ENCODE results near the gene LCE3E. TPM values are rescaled to one million over a fixed set of nuclear protein-coding genes. Genes with fewer than 3 reads are reported as not detected.

The LCE3E gene
- total and polyA plus RNA-seq, 2 of the 4 experiments (the other 2 are of a cell fraction) = not detected

- dilution Hi-C loops (cut with HindIII; ENCODE audit: low sequenced_read_pairs, unreplicated experiment) = no loop called here
- Histone ChIP-seq H3K4me2 (ENCODE audit: low read depth, low read length) (no peak overlapping the region), H2BK20ac (ENCODE audit: low read depth, low read length) (no peak overlapping the region), H3K18ac (ENCODE audit: low read depth, low read length) (no peak overlapping the region), H3K9me3 (ENCODE audit: control insufficient read depth, insufficient read depth, low read length) (peaks cover 4% of the 10 kb centered on the region; the same call in 1 of the 2 replicates), H2BK5ac (ENCODE audit: low read depth, low read length, poor library complexity, severe bottlenecking) (no peak overlapping the region), H4K8ac (ENCODE audit: low read depth in 2 of 2, low read length in 2 of 2) (no peak overlapping the region), H3K23ac (ENCODE audit: low read depth, low read length) (no peak overlapping the region), H3K4ac (ENCODE audit: low read depth, low read length) (no peak overlapping the region), H3K27me3 (ENCODE audit: control insufficient read depth, insufficient read depth, low read length) (no peaks in the 10 kb centered on the region), H4K20me1 (ENCODE audit: insufficient read depth, low read length) (no peaks in the 10 kb centered on the region), H2AFZ (replicated peaks; ENCODE audit: low read length, poor library complexity) (no peak overlapping the region), H3K36me3 (ENCODE audit: control insufficient read depth, insufficient read depth, low read length) (no peaks in the 10 kb centered on the region), H3K4me1 (ENCODE audit: control insufficient read depth, insufficient read depth, low read length) (no peaks in the 10 kb centered on the region), H2BK120ac (ENCODE audit: low read depth, low read length) (no peak overlapping the region), H2AK9ac (replicated peaks; ENCODE audit: low read depth, low read length, poor library complexity) (no peak overlapping the region), H4K5ac (ENCODE audit: low read depth, low read length) (no peak overlapping the region), H4K91ac (ENCODE audit: insufficient read depth, low read depth, low read length) (no peak overlapping the region), H3K79me1 (ENCODE audit: low read depth in 1 of 2, low read length in 2 of 2) (no peaks in the 10 kb centered on the region), H2AK5ac (ENCODE audit: low read depth, low read length) (no peak overlapping the region), H3K4me3 (ENCODE audit: insufficient read depth, low read depth, low read length) (no peak overlapping the region), H3K27ac (ENCODE audit: insufficient read depth, low read length) (no peak overlapping the region), H3K14ac (replicated peaks; ENCODE audit: low read depth, low read length) (no peak overlapping the region), H3K9me1 (ENCODE audit: insufficient read depth, low read length) (no peaks in the 10 kb centered on the region), H3K9ac (ENCODE audit: low read depth, low read length) (no peak overlapping the region), H3K56ac (ENCODE audit: extremely low read depth, insufficient read depth, low read length) (no peak overlapping the region), H2BK15ac (ENCODE audit: low read depth, low read length) (no peak overlapping the region)
- POLR2A ChIA-PET (ENCODE audit: unreplicated experiment) = no interaction called here
- TF ChIP-seq POLR2A (IDR thresholded peaks at IDR 0.05; ENCODE audit: low read depth, low read length) (no peak), RCOR1 (IDR thresholded peaks at IDR 0.05; ENCODE audit: insufficient replicate concordance, low read length) (no peak), MXI1 (IDR thresholded peaks at IDR 0.05; ENCODE audit: borderline replicate concordance, low read depth, low read length) (no peak), CEBPB (IDR thresholded peaks at IDR 0.05; ENCODE audit: low read depth, low read length) (no peak), USF2 (IDR thresholded peaks at IDR 0.05; ENCODE audit: low read depth, low read length) (no peak), RFX5 (IDR thresholded peaks at IDR 0.05; ENCODE audit: low read depth, low read length) (no peak), ELK1 (IDR thresholded peaks at IDR 0.05; ENCODE audit: borderline replicate concordance, low read depth, low read length) (no peak), MAZ (IDR thresholded peaks at IDR 0.05; ENCODE audit: borderline replicate concordance, low read depth, low read length) (no peak), RAD21 (IDR thresholded peaks at IDR 0.05; ENCODE audit: low read length) (no peak), MAFK (IDR thresholded peaks at IDR 0.05; ENCODE audit: low read depth, low read length) (no peak), BHLHE40 (IDR thresholded peaks at IDR 0.05; ENCODE audit: low read depth, low read length) (no peak), SMC3 (IDR thresholded peaks at IDR 0.05; ENCODE audit: low read depth, low read length) (no peak), CTCF (conservative IDR thresholded peaks at IDR 0.05; ENCODE audit: low read depth, low read length) (no peak)
- BruUV-seq (replicated peaks) = no TSS peak
- DNase-seq (no peak), ATAC-seq (ENCODE audit: low read depth) (no peak)
- no CpG with 5 or more reads among the region's 2 CpGs for WGBS, 2 experiments (ENCODE audit: extremely low coverage in 2 of 2, insufficient read length in 1 of 2)
- intact Hi-C loops (cut with micrococcal nuclease) = no loop called here
- CTCF ChIA-PET = no interaction called here
- in situ Hi-C loops (cut with MboI; ENCODE audit: low sequenced_read_pairs) = no loop called here
Measured at GRCh38 chr1:152539901-152540300, 26.7 kb downstream of the LCE3E start.

All from IMR-90 (cell line).